Adrenal gland (tissue), 12 donors: Measurements from ENCODE around the gene TNFRSF14. TPM values are rescaled to one million over a fixed set of nuclear protein-coding genes. Genes with fewer than 3 reads are reported as not detected.

Experiments used
- DNase-seq, 7 donors: peaks; one replicate each; pipeline ENCODE4 v3.0.0-alpha.2; 2019 to 2020
- H3K27ac ChIP-seq, 5 donors: fragments of 200-600 bp; sonication (generic) in 4 of 5; 1 replicate in 3 of 5; 2 replicates in 2 of 5; pipeline versions ENCODE4 v1.5.1 to v1.8.0; 2016 to 2020; ENCODE audit warnings: mild to moderate bottlenecking in 1 of 5
- H3K27me3 ChIP-seq: fragments of 200-600 bp; 2 replicates; pipeline ENCODE4 v1.8.0; 2021
- H3K36me3 ChIP-seq, 2 donors: fragments of 200-600 bp; replicated peaks in 1 of 2; 1 replicate in 1 of 2; 2 replicates in 1 of 2; pipeline versions ENCODE4 v1.5.1 to v1.8.0; 2018 to 2022
- H3K4me1 ChIP-seq, 2 donors: fragments of 200-600 bp; replicated peaks in 1 of 2; 1 replicate in 1 of 2; 2 replicates in 1 of 2; pipeline versions ENCODE4 v1.5.1 to v1.8.0; 2018 to 2021
- H3K4me3 ChIP-seq, 4 donors: fragments of 200-600 bp; sonication (generic) in 3 of 4; one replicate each; pipeline ENCODE4 v1.5.1; 2016 to 2018
- H3K9me3 ChIP-seq, 3 donors: fragments of 200-600 bp; sonication (generic) in 1 of 3; replicated peaks in 1 of 3; 1 replicate in 2 of 3; 2 replicates in 1 of 3; pipeline versions ENCODE4 v1.5.1 to v1.8.0; 2016 to 2021
- POLR2A ChIP-seq, 2 donors: fragments of 450-650 bp; IDR thresholded peaks; one replicate each; pipeline ENCODE4 v1.6.1; 2017; ENCODE audit warnings: antibody characterized with exemption in 2 of 2, mild to moderate bottlenecking in 2 of 2, moderate library complexity in 1 of 2
- WGBS, 4 donors: extraction: QIAGEN DNeasy Blood & Tissue Kit in 2 of 4; methylation state at CpG; one replicate each; pipeline versions ENCODE4 v1.1.5 to v1.1.7; 2013 to 2017; 5-methylcytosine and 5-hydroxymethylcytosine counted together
- intact Hi-C, 2 donors: fragments of 100-400 bp; cut with DNase I; formaldehyde crosslinking; loops; one replicate each; pipeline versions ENCODE4 v1.14.1 to v1.15.0; 2022 to 2023
- polyA plus RNA-seq, 3 donors: library from polyadenylated mRNA; stranded (reverse); fragments of 200-250 nt in 2 of 3; fragments of 350-450 nt in 1 of 3; fragmentation: Illumina TruSeq in 1 of 3; extraction: RNeasy Lipid Tissue Mini Kit (QIAGEN cat#74804) in 1 of 3; gene quantifications; one replicate each; pipeline ENCODE4 v1.2.3, GENCODE V29; 2013 to 2014
- total RNA-seq, 9 donors: library from RNA; depleted of rRNA in 4 of 9; stranded (reverse); fragments of >200 nt in 4 of 9; fragments of 120-200 nt in 1 of 9; fragmentation: NEBNext Ultra II Directional in 1 of 9; extraction: Animal tissue kit (Norgen Biotek cat#: 25700) in 1 of 9; gene quantifications; one replicate each; pipeline versions ENCODE4 v1.1.0 to v1.2.4, GENCODE V29; 2013 to 2023
- TF ChIP-seq, protein P1 (sequence below), 6 experiments: fragments of 450-650 bp in 4 of 6; fragments of 200-600 bp in 2 of 6; sonication (generic) in 1 of 6; IDR thresholded peaks; 1 replicate in 5 of 6; 2 replicates in 1 of 6; pipeline versions ENCODE4 v1.5.1 to v1.8.0; 2016 to 2021; ENCODE audit warnings: antibody characterized with exemption in 6 of 6, mild to moderate bottlenecking in 2 of 6, moderate library complexity in 1 of 6
- donor health status: healthy with polysubstance abuse.
- donor health status: Bipolar disorder and iron deficiency.
- donor health status: DM: yes; HTN: yes; CAD: no.
- donor health status: DM: no; HTN: no; CAD: no.
- donor health status: DM: no; HTN: no; CAD: no.
- donor health status: DM: yes; HTN: yes; CAD: no.

The TNFRSF14 gene
- total and polyA plus RNA-seq, 12 donors = 7.0 to 554 (median 116) TPM

DNA sequence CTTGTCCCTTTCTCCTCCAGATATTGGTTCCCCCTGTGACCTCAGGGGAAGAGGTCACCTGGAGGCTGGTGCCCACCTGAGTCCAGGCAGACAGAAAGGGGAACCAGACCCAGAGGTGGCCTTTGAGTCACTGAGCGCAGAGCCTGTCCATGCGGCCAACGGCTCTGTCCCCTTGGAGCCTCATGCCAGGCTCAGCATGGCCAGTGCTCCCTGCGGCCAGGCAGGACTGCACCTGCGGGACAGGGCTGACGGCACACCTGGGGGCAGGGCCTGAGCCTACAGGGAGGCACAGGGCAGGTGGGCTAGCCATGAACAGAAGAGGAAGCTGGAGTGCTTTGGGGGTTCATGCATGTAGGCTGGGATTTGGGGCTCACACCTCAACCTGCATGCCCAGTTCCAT lies 2.7 kb downstream of the TNFRSF14 start:
- Histone ChIP-seq H3K9me3 (no peaks in the 10 kb centered on the region), H3K4me1 (peaks cover 15 to 30% of the 10 kb centered on the region in 2 donors), H3K4me3 (no peak overlapping the region), H3K27me3 (no peaks in the 10 kb centered on the region), H3K36me3 (peaks cover 0 to 31% of the 10 kb centered on the region in 2 donors), H3K27ac (no peak overlapping the region)
- intact Hi-C loops = no loop called here
- TF ChIP-seq, protein P1, sequence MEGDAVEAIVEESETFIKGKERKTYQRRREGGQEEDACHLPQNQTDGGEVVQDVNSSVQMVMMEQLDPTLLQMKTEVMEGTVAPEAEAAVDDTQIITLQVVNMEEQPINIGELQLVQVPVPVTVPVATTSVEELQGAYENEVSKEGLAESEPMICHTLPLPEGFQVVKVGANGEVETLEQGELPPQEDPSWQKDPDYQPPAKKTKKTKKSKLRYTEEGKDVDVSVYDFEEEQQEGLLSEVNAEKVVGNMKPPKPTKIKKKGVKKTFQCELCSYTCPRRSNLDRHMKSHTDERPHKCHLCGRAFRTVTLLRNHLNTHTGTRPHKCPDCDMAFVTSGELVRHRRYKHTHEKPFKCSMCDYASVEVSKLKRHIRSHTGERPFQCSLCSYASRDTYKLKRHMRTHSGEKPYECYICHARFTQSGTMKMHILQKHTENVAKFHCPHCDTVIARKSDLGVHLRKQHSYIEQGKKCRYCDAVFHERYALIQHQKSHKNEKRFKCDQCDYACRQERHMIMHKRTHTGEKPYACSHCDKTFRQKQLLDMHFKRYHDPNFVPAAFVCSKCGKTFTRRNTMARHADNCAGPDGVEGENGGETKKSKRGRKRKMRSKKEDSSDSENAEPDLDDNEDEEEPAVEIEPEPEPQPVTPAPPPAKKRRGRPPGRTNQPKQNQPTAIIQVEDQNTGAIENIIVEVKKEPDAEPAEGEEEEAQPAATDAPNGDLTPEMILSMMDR (IDR thresholded peaks at IDR 0.05) = no peak
- TF ChIP-seq POLR2A (IDR thresholded peaks at IDR 0.05) = no peak
- 93 to 98% (median 95%) methylated on average over 6 of the region's 6 CpGs; no CpG with 5 or more reads in 1 of the 4 donors for WGBS, 4 donors
- no peak for DNase-seq

DNA sequence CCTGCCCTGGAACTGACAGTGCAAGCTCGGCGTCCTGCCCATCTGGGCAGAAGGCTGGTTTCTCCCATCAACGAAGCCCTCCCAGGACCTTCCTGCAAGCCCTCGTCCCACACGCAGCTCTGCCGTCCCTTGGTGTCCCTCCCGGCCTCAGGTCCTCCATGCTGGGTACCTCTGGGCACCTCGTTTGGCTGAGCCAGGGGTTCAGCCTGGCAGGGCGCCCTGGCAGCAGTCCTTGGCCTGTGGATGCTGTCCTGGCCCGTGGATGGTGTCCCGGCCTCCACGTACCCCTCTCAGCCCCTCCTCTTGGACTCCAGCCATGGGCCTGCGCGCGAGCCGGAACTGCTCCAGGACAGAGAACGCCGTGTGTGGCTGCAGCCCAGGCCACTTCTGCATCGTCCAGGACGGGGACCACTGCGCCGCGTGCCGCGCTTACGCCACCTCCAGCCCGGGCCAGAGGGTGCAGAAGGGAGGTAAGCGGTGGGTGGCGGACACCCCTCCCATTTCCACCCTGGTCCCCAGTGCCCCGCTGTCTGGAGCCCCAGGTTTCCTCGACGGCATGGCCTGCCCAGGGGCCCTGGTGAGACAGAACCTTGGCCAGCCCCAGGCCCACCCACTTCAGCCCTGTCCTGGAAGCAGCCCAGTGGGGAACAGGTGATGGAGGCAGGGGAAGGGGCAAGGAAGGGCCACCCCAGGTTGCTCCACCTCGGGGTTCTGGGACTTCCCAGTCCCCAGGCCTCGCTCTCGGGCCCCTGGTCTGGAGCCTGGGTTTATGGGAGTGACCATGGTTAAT lies 3.5 kb downstream of the TNFRSF14 start:
- WGBS, 4 donors = 86 to 88% (median 87%) methylated on average over 3 to 35 of the region's 35 CpGs; no CpG with 5 or more reads in 1 of the 4 donors
- no peaks in the 10 kb centered on the region for H3K27me3 ChIP-seq
- H3K4me3 ChIP-seq = no peak overlapping the region
- H3K27ac ChIP-seq = no peak overlapping the region
- peaks cover 0 to 31% of the 10 kb centered on the region in 2 donors for H3K36me3 ChIP-seq
- peaks cover 15 to 29% of the 10 kb centered on the region in 2 donors for H3K4me1 ChIP-seq
- no peak for DNase-seq
- no peaks in the 10 kb centered on the region for H3K9me3 ChIP-seq
- intact Hi-C loops = no loop called here
- TF ChIP-seq POLR2A (IDR thresholded peaks at IDR 0.05) = no peak
- TF ChIP-seq, protein P1 (IDR thresholded peaks at IDR 0.05) = no peak

DNA sequence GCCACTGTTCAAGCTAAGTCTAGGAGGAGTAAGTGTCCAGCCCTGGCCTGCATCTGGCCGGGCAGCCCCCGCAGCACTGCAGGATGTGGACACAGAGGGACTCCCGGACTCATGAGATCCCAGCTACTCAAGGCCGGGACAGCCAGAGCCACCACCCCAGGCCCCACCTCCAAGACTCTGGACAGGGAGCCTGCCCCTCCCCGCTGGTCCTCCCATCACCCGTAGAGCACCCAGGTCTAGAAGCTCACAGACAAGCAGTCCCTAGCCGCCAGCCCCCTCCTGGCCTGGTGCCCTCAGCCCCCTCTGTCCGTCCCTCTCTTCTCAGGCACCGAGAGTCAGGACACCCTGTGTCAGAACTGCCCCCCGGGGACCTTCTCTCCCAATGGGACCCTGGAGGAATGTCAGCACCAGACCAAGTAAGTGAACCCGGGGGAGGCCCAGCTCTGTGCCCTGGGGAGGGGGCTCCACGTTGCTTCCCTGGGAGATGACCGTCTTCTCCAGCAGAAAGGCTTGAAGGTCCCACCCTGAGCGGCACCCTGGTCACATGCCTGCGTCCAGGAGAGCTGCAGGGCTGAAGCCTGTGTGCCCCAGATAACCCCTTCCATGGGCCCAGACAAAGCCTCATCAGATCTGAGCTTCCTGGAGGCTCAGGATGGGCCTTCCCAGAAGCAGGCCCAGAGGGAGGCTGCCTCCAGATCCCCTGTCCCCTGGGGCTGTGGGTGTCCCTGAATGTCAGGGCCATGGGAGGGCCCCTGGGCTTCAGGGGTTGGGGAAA lies 4.3 kb downstream of the TNFRSF14 start:
- Histone ChIP-seq H3K4me1 (peaks cover 10 to 21% of the 10 kb centered on the region in 2 donors), H3K4me3 (no peak overlapping the region), H3K36me3 (peaks cover 0 to 31% of the 10 kb centered on the region in 2 donors), H3K27me3 (no peaks in the 10 kb centered on the region), H3K9me3 (no peaks in the 10 kb centered on the region), H3K27ac (no peak overlapping the region)
- TF ChIP-seq, protein P1 (IDR thresholded peaks at IDR 0.05) = no peak
- no peak for TF ChIP-seq POLR2A (IDR thresholded peaks at IDR 0.05)
- 90 to 92% (median 91%) methylated on average over 7 to 15 of the region's 15 CpGs for WGBS, 4 donors
- intact Hi-C loops = no loop called here
- DNase-seq = no peak

DNA sequence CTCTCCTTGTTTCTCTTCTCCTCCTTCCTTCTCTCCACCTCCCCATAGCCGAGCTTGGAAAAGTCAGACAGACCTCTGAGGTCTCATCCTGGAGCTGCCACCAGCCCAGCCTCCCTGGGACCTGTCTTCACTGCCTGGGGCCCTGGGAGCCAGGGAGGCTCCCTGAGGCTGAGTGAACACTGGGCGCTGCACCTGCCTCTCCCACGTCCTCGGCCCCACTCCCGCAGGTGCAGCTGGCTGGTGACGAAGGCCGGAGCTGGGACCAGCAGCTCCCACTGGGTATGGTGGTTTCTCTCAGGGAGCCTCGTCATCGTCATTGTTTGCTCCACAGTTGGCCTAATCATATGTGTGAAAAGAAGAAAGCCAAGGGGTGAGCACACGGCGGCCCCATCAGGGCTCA lies 5.3 kb downstream of the TNFRSF14 start:
- Histone ChIP-seq H3K4me3 (no peak overlapping the region), H3K4me1 (peaks cover 6 to 16% of the 10 kb centered on the region in 2 donors), H3K9me3 (no peaks in the 10 kb centered on the region), H3K36me3 (peaks cover 0 to 31% of the 10 kb centered on the region in 2 donors), H3K27ac (no peak overlapping the region), H3K27me3 (no peaks in the 10 kb centered on the region)
- TF ChIP-seq, protein P1 (IDR thresholded peaks at IDR 0.05) = no peak
- TF ChIP-seq POLR2A (IDR thresholded peaks at IDR 0.05) = no peak
- no peak for DNase-seq
- intact Hi-C loops = no loop called here
- WGBS, 4 donors = 57 to 94% (median 90%) methylated on average over 1 to 11 of the region's 11 CpGs
